HG03108 (cell line): ENCODE measurements around the gene BPIFB3.

Experiments
- ATAC-seq: cut with Tn5 transposase; IDR thresholded peaks from one replicate; pipeline ENCODE4 v1.9.1; 2021; ENCODE audit warnings: moderate library complexity; ENCODE audit not compliant: unreplicated experiment

BPIFB3 gene

GRCh38 chr20:33015700-33016580 is 37.8 kb upstream of the BPIFB3 start:
- no peak for ATAC-seq

GRCh38 chr20:33016581-33017109 is 37.1 kb upstream of the BPIFB3 start:
- ATAC-seq: no peak

- ATAC-seq: no peak
Measured at GRCh38 chr20:33017542-33017941, 36.2 kb upstream of the BPIFB3 start.

GRCh38 chr20:33018169-33018931 is 35.4 kb upstream of the BPIFB3 start:
- no peak for ATAC-seq

GRCh38 chr20:33019465-33020277 is 34.0 kb upstream of the BPIFB3 start:
- no peak for ATAC-seq

- no peak for ATAC-seq
Measured at GRCh38 chr20:33020278-33021161, 33.2 kb upstream of the BPIFB3 start.

GRCh38 chr20:33021879-33022278 is 31.8 kb upstream of the BPIFB3 start:
- no peak for ATAC-seq

GRCh38 chr20:33022289-33022688 is 31.4 kb upstream of the BPIFB3 start:
- ATAC-seq: no peak

GRCh38 chr20:33022694-33023438 is 30.8 kb upstream of the BPIFB3 start:
- ATAC-seq: no peak

- no peak for ATAC-seq
Measured at GRCh38 chr20:33023439-33024242, 30.1 kb upstream of the BPIFB3 start.

- no peak for ATAC-seq
Measured at GRCh38 chr20:33024243-33024560, 29.5 kb upstream of the BPIFB3 start.

- ATAC-seq: no peak
Measured at GRCh38 chr20:33024609-33025317, 28.9 kb upstream of the BPIFB3 start.

GRCh38 chr20:33025318-33025876 is 28.3 kb upstream of the BPIFB3 start:
- no peak for ATAC-seq

GRCh38 chr20:33026072-33026778 is 27.5 kb upstream of the BPIFB3 start:
- no peak for ATAC-seq

- ATAC-seq: no peak
Measured at GRCh38 chr20:33026779-33027759, 26.6 kb upstream of the BPIFB3 start.
